Heart left ventricle (tissue), 16 donors: Measurements from ENCODE around the gene MSTO1. TPM values are rescaled to one million over a fixed set of nuclear protein-coding genes. Genes with fewer than 3 reads are reported as not detected.
"Not testable (repeated sequence)": the region's sequence is repeated elsewhere in the genome, so short reads cannot be mapped to it uniquely, and the experiment has no call there.

Experiments
- ATAC-seq, 4 donors: fragments of 200-7000 bp; cut with Tn5 transposase; one replicate each; pipeline ENCODE4 v1.9.1; 2020 to 2022; ENCODE audit warnings: moderate library complexity in 4 of 4, mild to moderate bottlenecking in 3 of 4, moderate number of reproducible peaks in 1 of 4
- DNase-seq, 5 donors: peaks; one replicate each; pipeline ENCODE4 v3.0.0-alpha.2; 2020
- H3K27ac ChIP-seq, 12 donors: fragments of 200-600 bp; sonication (generic) in 4 of 12; one replicate each; pipeline versions ENCODE4 v1.5.0 to v1.8.0; 2016 to 2022; ENCODE audit warnings: mild to moderate bottlenecking in 2 of 12
- H3K27me3 ChIP-seq, 9 donors: fragments of 200-600 bp; sonication (generic) in 2 of 9; one replicate each; pipeline versions ENCODE4 v1.5.1 to v1.8.0; 2016 to 2022; ENCODE audit warnings: mild to moderate bottlenecking in 3 of 9
- H3K36me3 ChIP-seq, 9 donors: fragments of 200-600 bp; sonication (generic) in 2 of 9; one replicate each; pipeline versions ENCODE4 v1.5.0 to v1.8.0; 2018 to 2022; ENCODE audit warnings: mild to moderate bottlenecking in 2 of 9
- H3K4me1 ChIP-seq, 12 donors: fragments of 200-600 bp; sonication (generic) in 4 of 12; one replicate each; pipeline versions ENCODE4 v1.5.0 to v1.8.0; 2016 to 2022; ENCODE audit warnings: mild to moderate bottlenecking in 3 of 12
- H3K4me3 ChIP-seq, 12 donors: fragments of 200-600 bp; sonication (generic) in 4 of 12; one replicate each; pipeline versions ENCODE4 v1.5.0 to v1.8.0; 2017 to 2022; ENCODE audit warnings: mild to moderate bottlenecking in 9 of 12, moderate library complexity in 4 of 12
- H3K9me3 ChIP-seq, 12 donors: fragments of 200-600 bp; sonication (generic) in 4 of 12; one replicate each; pipeline versions ENCODE4 v1.5.0 to v1.8.0; 2016 to 2022; ENCODE audit warnings: mild to moderate bottlenecking in 1 of 12
- CTCF ChIP-seq, 12 donors: fragments of 200-600 bp; sonication (generic) in 4 of 12; IDR thresholded peaks; one replicate each; pipeline versions ENCODE4 v1.5.0 to v1.8.0; 2018 to 2022; ENCODE audit warnings: antibody characterized with exemption in 12 of 12, mild to moderate bottlenecking in 5 of 12
- POLR2A ChIP-seq, 2 donors: fragments of 450-650 bp; IDR thresholded peaks; one replicate each; pipeline ENCODE4 v1.6.1; 2017; ENCODE audit warnings: antibody characterized with exemption in 2 of 2, mild to moderate bottlenecking in 2 of 2, moderate library complexity in 2 of 2
- WGBS, 4 donors: extraction: QIAGEN DNeasy Blood & Tissue Kit in 2 of 4; methylation state at CpG; one replicate each; pipeline versions ENCODE4 v1.1.5 to v1.1.7; 2013 to 2018; 5-methylcytosine and 5-hydroxymethylcytosine counted together
- intact Hi-C, 10 donors: fragments of 100-400 bp; cut with DNase I; formaldehyde crosslinking; loops; one replicate each; pipeline versions ENCODE4 v1.11.1 to v1.14.2; 2022
- polyA plus RNA-seq, 2 donors: library from polyadenylated mRNA; stranded (reverse); fragments of 200-250 nt; gene quantifications; one replicate each; pipeline ENCODE4 v1.2.3, GENCODE V29; 2013
- total RNA-seq, 9 donors: library from RNA; depleted of rRNA in 2 of 9; stranded (reverse); fragments of >200 nt in 2 of 9; fragmentation: NEBNext Ultra II Directional in 3 of 9; extraction: Animal tissue kit (Norgen Biotek cat#: 25700) in 3 of 9; gene quantifications; one replicate each; pipeline versions ENCODE4 v1.1.0 to v1.2.4, GENCODE V29; 2016 to 2023
- donor health status: ischemic (EF 13 %, LVEDD 7.1; RV severe dilation, severe dysfunction).
- donor health status: healthy with polysubstance abuse.
- donor health status: DM: no; HTN: yes; CAD: no.
- donor health status: DM: no; HTN: no; CAD: no.
- donor health status: ischemic (EF 25% LVEDD 6.9; RV normal size, moderate dysfunction).
- donor health status: ischemic (EF 25% LVEDD 5.7; RV mildly dilated, moderate dysfunction).
- donor health status: healthy.
- donor health status: DM: yes; HTN: yes; CAD: no.
- donor health status: ischemic (EF 35%, LVEDD 5.7; RV mildly dilated, moderate dysfunction).
- donor health status: nonischemic (EF 11% LVEDD 7.7; RV severe dilation, severe dysfunction).
- donor health status: DM: yes; HTN: yes; CAD: no.
- donor health status: PGD.
- donor health status: ischemic (EF 29% LVEDD 5.4; RV normal size, mild dysfunction).
- donor health status: nonischemic (EF 23%, LVEDD 6.1; RV moderate dilation, normal function).

MSTO1 gene
- total and polyA plus RNA-seq, 11 donors: 5.2 to 22.1 (median 16.0) TPM

- intact Hi-C loops: no loop called here
- Histone ChIP-seq H3K36me3 (no peaks in the 10 kb centered on the region), H3K27ac (no peak overlapping the region), H3K4me3 (no peak overlapping the region), H3K9me3 (no peaks in the 10 kb centered on the region), H3K27me3 (no peaks in the 10 kb centered on the region), H3K4me1 (peaks cover 0 to 20% (median 0%) of the 10 kb centered on the region in 12 donors)
- TF ChIP-seq POLR2A (IDR thresholded peaks at IDR 0.05) (no peak), CTCF (IDR thresholded peaks at IDR 0.05) (no peak)
- WGBS, 4 donors: 72 to 82% (median 76%) methylated on average over 3 of the region's 3 CpGs
- DNase-seq (no peak), ATAC-seq (no peak)
Measured at GRCh38 chr1:155651861-155652661, 42.0 kb downstream of the MSTO1 start.

GRCh38 chr1:155652951-155653350 lies 42.9 kb downstream of the MSTO1 start:
- Histone ChIP-seq H3K27me3 (no peaks in the 10 kb centered on the region), H3K36me3 (no peaks in the 10 kb centered on the region), H3K4me3 (no peak overlapping the region), H3K27ac (no peak overlapping the region), H3K4me1 (peaks cover 0 to 20% (median 0%) of the 10 kb centered on the region in 12 donors), H3K9me3 (no peaks in the 10 kb centered on the region)
- intact Hi-C loops: no loop called here
- WGBS, 4 donors: 66 to 87% (median 85%) methylated on average over 3 of the region's 3 CpGs
- TF ChIP-seq POLR2A (IDR thresholded peaks at IDR 0.05) (no peak), CTCF (IDR thresholded peaks at IDR 0.05) (no peak)
- ATAC-seq: no peak
- DNase-seq: no peak

- 39 to 64% (median 42%) methylated on average over 2 of the region's 2 CpGs for WGBS, 4 donors
Measured at GRCh38 chr1:155657463-155657862, 47.4 kb downstream of the MSTO1 start.

GRCh38 chr1:155661239-155661638 lies 51.2 kb downstream of the MSTO1 start:
- H3K36me3 ChIP-seq: peaks cover 0 to 81% (median 78%) of the 10 kb centered on the region in 9 donors
- WGBS, 4 donors: 90 to 98% (median 95%) methylated on average over 3 to 4 of the region's 4 CpGs
- intact Hi-C loops, H3K27me3 ChIP-seq, DNase-seq, H3K4me3 ChIP-seq, H3K4me1 ChIP-seq, H3K27ac ChIP-seq, ATAC-seq, H3K9me3 ChIP-seq: not testable (repeated sequence)

More at GRCh38 chr1:155657463-155657862, 47.4 kb downstream of the MSTO1 start:
- peak in 2 of 4 donors; percentile 21 to 29 for ATAC-seq
- TF ChIP-seq POLR2A (IDR thresholded peaks at IDR 0.05) (no peak), CTCF (IDR thresholded peaks at IDR 0.05) (no peak)
- H3K9me3 ChIP-seq: no peaks in the 10 kb centered on the region
- H3K4me1 ChIP-seq: peaks cover 0 to 3% (median 0%) of the 10 kb centered on the region in 12 donors
- H3K27ac ChIP-seq: no peak overlapping the region
- H3K4me3 ChIP-seq: no peak overlapping the region
- H3K27me3 ChIP-seq: no peaks in the 10 kb centered on the region
- H3K36me3 ChIP-seq: peaks cover 0 to 43% (median 40%) of the 10 kb centered on the region in 9 donors
- intact Hi-C loops: no loop called here
- no peak for DNase-seq

Other genes starting within 250 kb of the MSTO1 start
- gene ASH1L, start 47.4 kb upstream of the MSTO1 start, total RNA-seq: 10 to 100 TPM; 38.3 to 56.0 (median 50.3) TPM
- gene ASH1L, start 47.4 kb upstream of the MSTO1 start, polyA plus RNA-seq: 10 to 100 TPM in 1 of 2 donors, 1 to 10 TPM in 1; 9.3 to 15.0 TPM
- 100 to 1,000 TPM in 2 of 9 donors, 10 to 100 TPM in 7; 61.1 to 124 (median 66.3) TPM for gene YY1AP1, start 78.6 kb downstream of the MSTO1 start, total RNA-seq
- 10 to 100 TPM; 23.9 to 56.5 TPM for gene YY1AP1, start 78.6 kb downstream of the MSTO1 start, polyA plus RNA-seq
- gene DAP3, start 78.9 kb downstream of the MSTO1 start, total RNA-seq: 100 to 1,000 TPM in 6 of 9 donors, 10 to 100 TPM in 3; 79.0 to 170 (median 108) TPM
- gene DAP3, start 78.9 kb downstream of the MSTO1 start, polyA plus RNA-seq: 100 to 1,000 TPM in 1 of 2 donors, 10 to 100 TPM in 1; 83.4 to 112 TPM
- gene GON4L, start 247.0 kb downstream of the MSTO1 start, total RNA-seq: 10 to 100 TPM; 16.2 to 38.0 (median 23.4) TPM
- 10 to 100 TPM; 10.9 to 15.8 TPM for gene GON4L, start 247.0 kb downstream of the MSTO1 start, polyA plus RNA-seq
- gene SYT11, start 249.3 kb downstream of the MSTO1 start, total RNA-seq: 10 to 100 TPM; 10.7 to 26.3 (median 16.0) TPM
- gene SYT11, start 249.3 kb downstream of the MSTO1 start, polyA plus RNA-seq: 10 to 100 TPM in 1 of 2 donors, 1 to 10 TPM in 1; 2.2 to 15.1 TPM